Measurements from ENCODE around the gene ST7. TPM values are rescaled to one million over a fixed set of nuclear protein-coding genes. Genes with fewer than 3 reads are reported as not detected.

ST7 gene
- total and polyA plus RNA-seq, 2 donors from 2014 or later, result 21.5 to 29.8 TPM

DNA sequence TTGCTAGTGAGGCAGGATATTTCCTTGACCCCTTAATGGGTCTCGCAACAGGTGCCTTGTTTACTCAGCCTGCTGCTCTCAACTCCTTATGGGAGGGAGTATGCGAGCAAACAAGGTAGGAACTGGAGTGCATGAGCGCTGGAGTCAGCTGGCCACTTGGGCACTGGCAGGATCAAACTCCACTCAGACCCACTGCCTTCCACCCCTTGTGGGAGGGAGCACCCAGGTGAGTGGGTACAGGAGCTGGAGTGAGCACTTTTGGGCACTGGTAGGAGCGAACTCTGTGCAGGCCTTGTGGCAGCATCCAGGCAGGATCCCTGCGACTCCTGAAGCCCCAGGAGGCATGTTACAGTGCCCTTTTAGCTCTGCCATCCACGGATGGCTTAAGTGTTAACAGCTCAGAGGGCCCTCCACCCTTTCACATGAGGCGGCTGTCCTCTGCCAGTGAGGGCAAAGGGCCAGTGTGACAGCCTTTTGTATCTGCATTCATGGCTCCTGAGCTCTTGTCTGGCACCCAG, 123.2 kb downstream of the ST7 start:
- no peak for FAIRE-seq
- Histone ChIP-seq H3K4me1 (ENCODE audit: control insufficient read depth in 2 of 3, insufficient read depth in 2 of 3, low read depth in 1 of 3, low read length in 3 of 3) (peaks cover 0 to 20% (median 3%) of the 10 kb centered on the region in 3 donors), H3K4me3 (ENCODE audit: low read length in 3 of 3) (no peak overlapping the region), H3K9me3 (ENCODE audit: control insufficient read depth in 2 of 3, insufficient read depth in 1 of 3, low read length in 3 of 3) (peaks cover 0 to 3% (median 0%) of the 10 kb centered on the region in 3 donors), H3K27ac (ENCODE audit: low read depth in 2 of 2, low read length in 2 of 2) (peak overlapping the region in 1 of 2 donors; percentile 65), H3K27me3 (ENCODE audit: control insufficient read depth, insufficient read depth, low read length) (no peaks in the 10 kb centered on the region), H3K36me3 (ENCODE audit: control insufficient read depth in 2 of 3, insufficient read depth in 3 of 3, low read length in 3 of 3) (no peaks in the 10 kb centered on the region), H3K9ac (ENCODE audit: low read length in 3 of 3) (no peak overlapping the region)
- intact Hi-C loops (cut with DNase I), result no loop called here
- DNase-seq, result no peak
- TF ChIP-seq, protein P1, sequence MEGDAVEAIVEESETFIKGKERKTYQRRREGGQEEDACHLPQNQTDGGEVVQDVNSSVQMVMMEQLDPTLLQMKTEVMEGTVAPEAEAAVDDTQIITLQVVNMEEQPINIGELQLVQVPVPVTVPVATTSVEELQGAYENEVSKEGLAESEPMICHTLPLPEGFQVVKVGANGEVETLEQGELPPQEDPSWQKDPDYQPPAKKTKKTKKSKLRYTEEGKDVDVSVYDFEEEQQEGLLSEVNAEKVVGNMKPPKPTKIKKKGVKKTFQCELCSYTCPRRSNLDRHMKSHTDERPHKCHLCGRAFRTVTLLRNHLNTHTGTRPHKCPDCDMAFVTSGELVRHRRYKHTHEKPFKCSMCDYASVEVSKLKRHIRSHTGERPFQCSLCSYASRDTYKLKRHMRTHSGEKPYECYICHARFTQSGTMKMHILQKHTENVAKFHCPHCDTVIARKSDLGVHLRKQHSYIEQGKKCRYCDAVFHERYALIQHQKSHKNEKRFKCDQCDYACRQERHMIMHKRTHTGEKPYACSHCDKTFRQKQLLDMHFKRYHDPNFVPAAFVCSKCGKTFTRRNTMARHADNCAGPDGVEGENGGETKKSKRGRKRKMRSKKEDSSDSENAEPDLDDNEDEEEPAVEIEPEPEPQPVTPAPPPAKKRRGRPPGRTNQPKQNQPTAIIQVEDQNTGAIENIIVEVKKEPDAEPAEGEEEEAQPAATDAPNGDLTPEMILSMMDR (IDR thresholded peaks at IDR 0.05; ENCODE audit: borderline replicate concordance, extremely low read depth, insufficient read depth), result no peak

DNA sequence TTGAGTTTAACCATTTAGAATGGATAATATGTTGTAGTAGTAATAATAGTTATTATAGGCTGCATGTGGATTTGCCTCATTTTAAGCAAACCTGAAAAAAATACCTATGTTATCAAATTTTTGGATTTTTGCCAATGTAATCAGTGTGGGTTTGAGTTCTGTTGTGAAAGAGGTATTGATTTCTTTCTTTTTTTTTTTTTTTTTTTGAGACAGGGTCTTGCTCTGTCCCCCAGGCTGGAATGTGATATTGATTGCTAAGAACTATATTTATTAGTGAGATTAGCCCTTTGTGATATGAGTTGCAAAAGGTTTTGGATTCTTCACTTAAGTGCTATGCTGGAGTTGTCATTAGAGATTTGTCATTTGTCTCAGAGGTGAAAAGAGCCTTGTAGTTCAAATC, 124.4 kb downstream of the ST7 start:
- no peak for FAIRE-seq
- no peak overlapping the region for H3K27ac ChIP-seq (ENCODE audit: low read depth in 2 of 2, low read length in 2 of 2)
- H3K27me3 ChIP-seq (ENCODE audit: control insufficient read depth, insufficient read depth, low read length), result no peaks in the 10 kb centered on the region
- H3K4me3 ChIP-seq (ENCODE audit: low read length in 3 of 3), result no peak overlapping the region
- peaks cover 0 to 3% (median 0%) of the 10 kb centered on the region in 3 donors for H3K9me3 ChIP-seq (ENCODE audit: control insufficient read depth in 2 of 3, insufficient read depth in 1 of 3, low read length in 3 of 3)
- no peaks in the 10 kb centered on the region for H3K36me3 ChIP-seq (ENCODE audit: control insufficient read depth in 2 of 3, insufficient read depth in 3 of 3, low read length in 3 of 3)
- no peak for DNase-seq
- peaks cover 0 to 9% (median 3%) of the 10 kb centered on the region in 3 donors for H3K4me1 ChIP-seq (ENCODE audit: control insufficient read depth in 2 of 3, insufficient read depth in 2 of 3, low read depth in 1 of 3, low read length in 3 of 3)
- TF ChIP-seq, protein P1 (IDR thresholded peaks at IDR 0.05; ENCODE audit: borderline replicate concordance, extremely low read depth, insufficient read depth), result no peak
- H3K9ac ChIP-seq (ENCODE audit: low read length in 3 of 3), result no peak overlapping the region
- intact Hi-C loops (cut with DNase I), result no loop called here

DNA sequence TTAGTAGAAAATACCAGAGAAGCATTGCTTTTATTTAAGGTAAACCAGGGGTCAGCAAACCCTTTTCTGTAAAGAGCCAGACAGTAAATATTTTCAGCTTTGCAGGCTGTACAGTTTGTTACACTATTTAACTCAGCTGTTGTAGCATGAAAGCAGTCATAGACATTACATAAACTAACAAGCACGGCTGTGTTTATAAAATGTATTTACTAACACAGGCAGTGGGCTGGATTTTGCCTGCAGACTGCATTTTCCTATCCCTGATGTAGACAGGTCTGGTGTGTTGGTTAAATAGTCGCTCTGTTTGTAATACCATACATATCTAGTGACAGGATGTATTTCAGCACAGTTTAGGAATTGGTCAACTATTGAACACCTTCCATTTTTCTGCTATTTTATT, 129.3 kb downstream of the ST7 start:
- DNase-seq (no peak), FAIRE-seq (no peak)
- H3K27me3 ChIP-seq (ENCODE audit: control insufficient read depth, insufficient read depth, low read length), result no peaks in the 10 kb centered on the region
- H3K27ac ChIP-seq (ENCODE audit: low read depth in 2 of 2, low read length in 2 of 2), result no peak overlapping the region
- intact Hi-C loops (cut with DNase I), result no loop called here
- no peaks in the 10 kb centered on the region for H3K9me3 ChIP-seq (ENCODE audit: control insufficient read depth in 2 of 3, insufficient read depth in 1 of 3, low read length in 3 of 3)
- TF ChIP-seq, protein P1 (IDR thresholded peaks at IDR 0.05; ENCODE audit: borderline replicate concordance, extremely low read depth, insufficient read depth), result no peak
- H3K4me1 ChIP-seq (ENCODE audit: control insufficient read depth in 2 of 3, insufficient read depth in 2 of 3, low read depth in 1 of 3, low read length in 3 of 3), result peaks cover 0 to 4% (median 0%) of the 10 kb centered on the region in 3 donors
- no peaks in the 10 kb centered on the region for H3K36me3 ChIP-seq (ENCODE audit: control insufficient read depth in 2 of 3, insufficient read depth in 3 of 3, low read length in 3 of 3)
- no peak overlapping the region for H3K4me3 ChIP-seq (ENCODE audit: low read length in 3 of 3)
- no peak overlapping the region for H3K9ac ChIP-seq (ENCODE audit: low read length in 3 of 3)

DNA sequence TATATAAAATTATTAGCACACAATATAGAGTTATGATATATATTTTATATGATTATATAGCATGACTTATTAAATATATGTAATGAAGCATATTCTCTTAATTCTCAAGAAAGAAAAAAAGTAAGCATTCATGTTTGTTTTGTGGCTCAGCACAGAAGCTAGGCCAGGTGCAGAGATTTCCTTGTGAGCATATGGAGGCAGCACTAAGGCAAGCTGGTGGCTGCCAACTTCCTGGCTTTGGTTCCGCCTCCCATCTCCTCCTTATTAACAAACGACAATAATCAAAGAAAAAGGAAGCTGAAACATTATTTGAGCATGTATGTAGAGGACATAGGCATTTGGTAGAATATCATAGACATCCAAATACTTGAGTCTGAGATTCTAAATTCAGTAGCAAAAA, 130.3 kb downstream of the ST7 start:
- H3K27ac ChIP-seq (ENCODE audit: low read depth in 2 of 2, low read length in 2 of 2), result no peak overlapping the region
- no peaks in the 10 kb centered on the region for H3K9me3 ChIP-seq (ENCODE audit: control insufficient read depth in 2 of 3, insufficient read depth in 1 of 3, low read length in 3 of 3)
- intact Hi-C loops (cut with DNase I), result no loop called here
- no peak overlapping the region for H3K9ac ChIP-seq (ENCODE audit: low read length in 3 of 3)
- DNase-seq, result no peak
- FAIRE-seq, result no peak
- TF ChIP-seq, protein P1 (IDR thresholded peaks at IDR 0.05; ENCODE audit: borderline replicate concordance, extremely low read depth, insufficient read depth), result no peak
- H3K27me3 ChIP-seq (ENCODE audit: control insufficient read depth, insufficient read depth, low read length), result no peaks in the 10 kb centered on the region
- peaks cover 0 to 4% (median 0%) of the 10 kb centered on the region in 3 donors for H3K4me1 ChIP-seq (ENCODE audit: control insufficient read depth in 2 of 3, insufficient read depth in 2 of 3, low read depth in 1 of 3, low read length in 3 of 3)
- no peaks in the 10 kb centered on the region for H3K36me3 ChIP-seq (ENCODE audit: control insufficient read depth in 2 of 3, insufficient read depth in 3 of 3, low read length in 3 of 3)
- H3K4me3 ChIP-seq (ENCODE audit: low read length in 3 of 3), result no peak overlapping the region

Measured in kidney (tissue), 14 donors.